K562 (cell line): ENCODE measurements around the gene DPP9. TPM values are rescaled to one million over a fixed set of nuclear protein-coding genes. Genes with fewer than 3 reads are reported as not detected.

Source experiments
- AFF4 ChIP-seq: sonication (generic); formaldehyde crosslinking; IDR thresholded peaks from 2 replicates; pipeline ENCODE4 v1.8.0; 2023; ENCODE audit warnings: mild to moderate bottlenecking, missing genetic modification reagents
- E2F8 ChIP-seq: fragments of 450-650 bp; IDR thresholded peaks from 2 replicates; pipeline ENCODE4 v1.7.1; 2018; ENCODE audit warnings: mild to moderate bottlenecking, low read depth; ENCODE audit not compliant: partially characterized antibody
- HINFP ChIP-seq: fragments of 450-650 bp; conservative IDR thresholded peaks from 2 replicates; pipeline ENCODE4 v1.6.1; 2016; ENCODE audit warnings: missing genetic modification characterization, low read depth, mild to moderate bottlenecking, control low read depth, missing compliant biosample characterization
- NR2C2 ChIP-seq, 2 experiments: fragments of 200-800 bp in 1 of 2; sonication (Bioruptor generic) in 1 of 2; sonication (generic) in 1 of 2; formaldehyde crosslinking in 1 of 2; IDR thresholded peaks; 2 replicates each; pipeline versions ENCODE4 v1.6.1 to v1.8.0; 2016 to 2022; ENCODE audit warnings: mild to moderate bottlenecking in 1 of 2, missing compliant biosample characterization in 1 of 2, missing genetic modification characterization in 1 of 2, missing genetic modification reagents in 1 of 2
- PHB ChIP-seq: fragments of 250-450 bp; sonication (Bioruptor Pico); IDR thresholded peaks from 2 replicates; pipeline ENCODE4 v1.5.0; 2021
- POLR2AphosphoS5 ChIP-seq: IDR thresholded peaks from 2 replicates; pipeline ENCODE4 v1.6.1; 2011; ENCODE audit warnings: mild to moderate bottlenecking, low read depth, low read length, moderate library complexity; ENCODE audit not compliant: control insufficient read depth, insufficient read depth
- RAD21 ChIP-seq, 2 experiments: fragments of 250-450 bp in 1 of 2; fragments of 450-650 bp in 1 of 2; sonication (Bioruptor Pico) in 1 of 2; formaldehyde crosslinking in 1 of 2; IDR thresholded peaks in 1 of 2; conservative IDR thresholded peaks in 1 of 2; 2 replicates each; pipeline versions ENCODE4 v1.4.0 to v1.8.0; 2020 to 2022; ENCODE audit warnings: mild to moderate bottlenecking in 2 of 2, moderate library complexity in 1 of 2
- SNAPC5 ChIP-seq: fragments of 250-450 bp; sonication (Bioruptor Pico); IDR thresholded peaks from 2 replicates; pipeline ENCODE4 v1.8.0; 2021; ENCODE audit warnings: moderate library complexity, mild to moderate bottlenecking, inconsistent platforms
- ZNF23 ChIP-seq: fragments of 250-450 bp; sonication (Bioruptor Pico); IDR thresholded peaks from 2 replicates; pipeline ENCODE4 v1.4.0; 2020; ENCODE audit warnings: mild to moderate bottlenecking
- ZNF347 ChIP-seq: fragments of 450-650 bp; formaldehyde crosslinking; IDR thresholded peaks from 2 replicates; pipeline ENCODE4 v1.4.0; 2020; ENCODE audit warnings: low read depth, mild to moderate bottlenecking, moderate library complexity
- ZNF592 ChIP-seq: fragments of 450-650 bp; IDR thresholded peaks from 2 replicates; pipeline ENCODE4 v1.6.1; 2017; ENCODE audit warnings: antibody characterized with exemption, mild to moderate bottlenecking
- polyA plus RNA-seq, 8 experiments: library from polyadenylated mRNA; depleted of rRNA in 4 of 8; stranded (reverse) in 5 of 8; unstranded in 3 of 8; fragments of >200 nt; fragmentation: Nextera tagmentation in 2 of 8; fragmentation: Illumina TruSeq in 1 of 8; extraction: Ambion mirVana in 2 of 8; extraction: Trizol in 1 of 8; gene quantifications; 2 replicates each; pipeline versions ENCODE4 v1.2.1 to v1.2.3, GENCODE V29; 2011 to 2014; ENCODE audit warnings: inconsistent platforms in 1 of 8, missing spikeins in 1 of 8
- total RNA-seq, 7 experiments: library from RNA; depleted of rRNA in 6 of 7; stranded (reverse); fragments of >200 nt in 6 of 7; fragmentation: Illumina TruSeq in 2 of 7; extraction: Trizol in 2 of 7; gene quantifications; 2 replicates each; pipeline versions ENCODE4 v1.2.1 to v1.2.3, GENCODE V29; 2011 to 2021; ENCODE audit warnings: low replicate concordance in 1 of 7

DPP9 gene
- total and polyA plus RNA-seq, 9 of the 15 experiments (the other 6 are each of a cell fraction or from before 2014, with no cell fraction given): 0.90 to 66.7 (median 24.5) TPM

- TF ChIP-seq ZNF592 (peak; percentile 89), HINFP (no peak), AFF4 (CRISPR knock-in tag) (peak; percentile 86; the same call in 1 of the 2 replicates), POLR2AphosphoS5 (peak; percentile 50; the same call in 1 of the 2 replicates), PHB (no peak), RAD21 (CRISPR knock-in tag; conservative IDR thresholded peaks at IDR 0.05 in 1 of 2, IDR thresholded peaks at IDR 0.05 in 1 of 2) (no peak), SNAPC5 (CRISPR knock-in tag) (no peak), ZNF23 (CRISPR knock-in tag) (0 out of 2 replicates have a peak, but pooled peaks have one; percentile 32), NR2C2 (CRISPR knock-in tag; IDR thresholded peaks at IDR 0.05) (peak; percentile 100), NR2C2 (tag; IDR thresholded peaks at IDR 0.05) (peak; percentile 100), E2F8 (peak; percentile 77), ZNF347 (CRISPR knock-in tag) (no peak)
These were observed at the start of gene DPP9 (continued) for GRCh38 chr19:4723595-4724514.
